Measurements from ENCODE around the gene THSD4.

GRCh38 chr15:71136159-71136783 is 21.0 kb downstream of the THSD4 start:
- TF ChIP-seq MAX (IDR thresholded peaks at IDR 0.05) (no peak), POLR2AphosphoS5 (IDR thresholded peaks at IDR 0.05; ENCODE audit: low read depth, low read length) (no peak), TCF12 (IDR thresholded peaks at IDR 0.05; ENCODE audit: low read depth, low read length) (no peak), SP2 (IDR thresholded peaks at IDR 0.05; ENCODE audit: low read length) (no peak), RFX5 (IDR thresholded peaks at IDR 0.05; ENCODE audit: borderline replicate concordance, low read depth, low read length) (no peak), POLR2A (IDR thresholded peaks at IDR 0.05; ENCODE audit: control extremely low read depth in 1 of 2, low read depth in 2 of 2, low read length in 2 of 2) (no peak), BACH1 (IDR thresholded peaks at IDR 0.05; ENCODE audit: low read length) (no peak), CHD2 (IDR thresholded peaks at IDR 0.05; ENCODE audit: low read length) (no peak), USF2 (IDR thresholded peaks at IDR 0.05; ENCODE audit: low read length) (no peak), HDAC2 (IDR thresholded peaks at IDR 0.05; ENCODE audit: borderline replicate concordance in 1 of 2, low read depth in 2 of 2, low read length in 2 of 2) (no peak), EP300 (IDR thresholded peaks at IDR 0.05; ENCODE audit: borderline replicate concordance in 1 of 2, low read depth in 2 of 2, low read length in 2 of 2) (no peak), E2F6 (IDR thresholded peaks at IDR 0.05) (no peak)
- TF ChIP-seq, protein P1, sequence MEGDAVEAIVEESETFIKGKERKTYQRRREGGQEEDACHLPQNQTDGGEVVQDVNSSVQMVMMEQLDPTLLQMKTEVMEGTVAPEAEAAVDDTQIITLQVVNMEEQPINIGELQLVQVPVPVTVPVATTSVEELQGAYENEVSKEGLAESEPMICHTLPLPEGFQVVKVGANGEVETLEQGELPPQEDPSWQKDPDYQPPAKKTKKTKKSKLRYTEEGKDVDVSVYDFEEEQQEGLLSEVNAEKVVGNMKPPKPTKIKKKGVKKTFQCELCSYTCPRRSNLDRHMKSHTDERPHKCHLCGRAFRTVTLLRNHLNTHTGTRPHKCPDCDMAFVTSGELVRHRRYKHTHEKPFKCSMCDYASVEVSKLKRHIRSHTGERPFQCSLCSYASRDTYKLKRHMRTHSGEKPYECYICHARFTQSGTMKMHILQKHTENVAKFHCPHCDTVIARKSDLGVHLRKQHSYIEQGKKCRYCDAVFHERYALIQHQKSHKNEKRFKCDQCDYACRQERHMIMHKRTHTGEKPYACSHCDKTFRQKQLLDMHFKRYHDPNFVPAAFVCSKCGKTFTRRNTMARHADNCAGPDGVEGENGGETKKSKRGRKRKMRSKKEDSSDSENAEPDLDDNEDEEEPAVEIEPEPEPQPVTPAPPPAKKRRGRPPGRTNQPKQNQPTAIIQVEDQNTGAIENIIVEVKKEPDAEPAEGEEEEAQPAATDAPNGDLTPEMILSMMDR (IDR thresholded peaks at IDR 0.05; ENCODE audit: control extremely low read depth in 1 of 3, insufficient read depth in 1 of 3, low read depth in 1 of 3, low read length in 3 of 3), result no peak

Data from H1 (cell line).